ENCODE results near the gene FFAR1.

- TF ChIP-seq POLR2A (IDR thresholded peaks at IDR 0.05), result no peak
- TF ChIP-seq, protein P1, sequence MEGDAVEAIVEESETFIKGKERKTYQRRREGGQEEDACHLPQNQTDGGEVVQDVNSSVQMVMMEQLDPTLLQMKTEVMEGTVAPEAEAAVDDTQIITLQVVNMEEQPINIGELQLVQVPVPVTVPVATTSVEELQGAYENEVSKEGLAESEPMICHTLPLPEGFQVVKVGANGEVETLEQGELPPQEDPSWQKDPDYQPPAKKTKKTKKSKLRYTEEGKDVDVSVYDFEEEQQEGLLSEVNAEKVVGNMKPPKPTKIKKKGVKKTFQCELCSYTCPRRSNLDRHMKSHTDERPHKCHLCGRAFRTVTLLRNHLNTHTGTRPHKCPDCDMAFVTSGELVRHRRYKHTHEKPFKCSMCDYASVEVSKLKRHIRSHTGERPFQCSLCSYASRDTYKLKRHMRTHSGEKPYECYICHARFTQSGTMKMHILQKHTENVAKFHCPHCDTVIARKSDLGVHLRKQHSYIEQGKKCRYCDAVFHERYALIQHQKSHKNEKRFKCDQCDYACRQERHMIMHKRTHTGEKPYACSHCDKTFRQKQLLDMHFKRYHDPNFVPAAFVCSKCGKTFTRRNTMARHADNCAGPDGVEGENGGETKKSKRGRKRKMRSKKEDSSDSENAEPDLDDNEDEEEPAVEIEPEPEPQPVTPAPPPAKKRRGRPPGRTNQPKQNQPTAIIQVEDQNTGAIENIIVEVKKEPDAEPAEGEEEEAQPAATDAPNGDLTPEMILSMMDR (IDR thresholded peaks at IDR 0.05), result no peak
These were observed 48.7 kb downstream of the FFAR1 start for GRCh38 chr19:35396240-35396885.
